GM12891 (cell line): Measurements from ENCODE around the gene CRISPLD2.

Experiments used
- PAX5 ChIP-seq: IDR thresholded peaks from 2 replicates; pipeline ENCODE4 v1.6.1; 2011; ENCODE audit warnings: low read length, moderate library complexity, mild to moderate bottlenecking; ENCODE audit not compliant: insufficient read depth, severe bottlenecking
- POLR2A ChIP-seq: IDR thresholded peaks from 2 replicates; pipeline ENCODE4 v1.6.1; 2011; ENCODE audit warnings: low read depth, low read length, control low read depth
- POLR2AphosphoS5 ChIP-seq: IDR thresholded peaks from 2 replicates; pipeline ENCODE4 v1.6.1; 2011; ENCODE audit warnings: low read depth, low read length, control low read depth
- TAF1 ChIP-seq: IDR thresholded peaks from 2 replicates; pipeline ENCODE4 v1.6.1; 2011; ENCODE audit warnings: low read depth, low read length, control low read depth

- TF ChIP-seq PAX5 (no peak), POLR2AphosphoS5 (no peak), TAF1 (no peak), POLR2A (no peak)
These were observed 63.5 kb downstream of the CRISPLD2 start for GRCh38 chr16:84883301-84883700.
